Right lobe of liver (tissue), 6 donors: ENCODE measurements around the gene SGO2. TPM values are rescaled to one million over a fixed set of nuclear protein-coding genes. Genes with fewer than 3 reads are reported as not detected.
A peak's percentile ranks its signal among the peaks of the same experiment; 100 is the strongest.

Experiments
- ATAC-seq, 4 donors: fragments of 200-7000 bp; cut with Tn5 transposase; one replicate each; pipeline ENCODE4 v1.9.1; 2020; ENCODE audit warnings: mild to moderate bottlenecking in 4 of 4, moderate library complexity in 4 of 4
- DNase-seq, 3 donors: peaks; one replicate each; pipeline ENCODE4 v3.0.0-alpha.2; 2020
- H3K27ac ChIP-seq, 3 donors: fragments of 200-600 bp; one replicate each; pipeline ENCODE4 v1.8.0; 2022
- H3K27me3 ChIP-seq, 2 donors: fragments of 200-600 bp; one replicate each; pipeline ENCODE4 v1.8.0; 2022
- H3K36me3 ChIP-seq, 4 donors: fragments of 200-600 bp; sonication (generic) in 1 of 4; one replicate each; pipeline versions ENCODE4 v1.5.1 to v1.8.0; 2017 to 2022; ENCODE audit warnings: control low read depth in 1 of 4
- H3K4me1 ChIP-seq, 4 donors: fragments of 200-600 bp; sonication (generic) in 1 of 4; one replicate each; pipeline versions ENCODE4 v1.5.1 to v1.8.0; 2017 to 2022; ENCODE audit warnings: control low read depth in 1 of 4
- H3K4me3 ChIP-seq, 3 donors: fragments of 200-600 bp; one replicate each; pipeline ENCODE4 v1.8.0; 2022
- H3K9me3 ChIP-seq, 4 donors: fragments of 200-600 bp; sonication (generic) in 1 of 4; one replicate each; pipeline versions ENCODE4 v1.5.1 to v1.8.0; 2017 to 2022; ENCODE audit warnings: control low read depth in 1 of 4
- CTCF ChIP-seq, 4 donors: fragments of 200-600 bp in 3 of 4; fragments of 450-650 bp in 1 of 4; IDR thresholded peaks; one replicate each; pipeline versions ENCODE4 v1.5.1 to v1.8.0; 2016 to 2022; ENCODE audit warnings: antibody characterized with exemption in 4 of 4, mild to moderate bottlenecking in 2 of 4
- POLR2A ChIP-seq: fragments of 450-650 bp; IDR thresholded peaks from one replicate; pipeline ENCODE4 v1.6.1; 2017; ENCODE audit warnings: antibody characterized with exemption, mild to moderate bottlenecking
- WGBS: methylation state at CpG from one replicate; pipeline ENCODE4 v1.1.6; 2018; ENCODE audit warnings: low coverage, low lambda C conversion rate; ENCODE audit not compliant: insufficient coverage; ENCODE audit errors: missing lambda C conversion rate; 5-methylcytosine and 5-hydroxymethylcytosine counted together
- intact Hi-C, 2 donors: fragments of 100-400 bp; cut with DNase I; formaldehyde crosslinking; loops; one replicate each; pipeline versions ENCODE4 v1.11.2 to v1.14.1; 2022
- total RNA-seq, 6 experiments: library from RNA; depleted of rRNA in 2 of 6; stranded (reverse); fragments of >200 nt in 2 of 6; fragmentation: NEBNext Ultra II Directional in 3 of 6; extraction: Animal tissue kit (Norgen Biotek cat#: 25700) in 3 of 6; gene quantifications; one replicate each; pipeline versions ENCODE4 v1.1.0 to v1.2.4, GENCODE V29; 2016 to 2023
- donor health status: DM: no; HTN: yes; CAD: no.
- donor health status: DM: no; HTN: no; CAD: no.
- donor health status: DM: no; HTN: no; CAD: no.
- donor health status: DM: no; HTN: yes; CAD: no.
- donor health status: DM: no; HTN: yes; CAD: no.

Gene SGO2
- total RNA-seq, 6 experiments from 2014 or later = 0.37 to 1.8 (median 0.92) TPM

GRCh38 chr2:200509235-200509611 is 16.8 kb upstream of the SGO2 start:
- H3K4me3 ChIP-seq = peak overlapping the region; percentile 58 to 86 (median 83)
- peak overlapping the region; percentile 59 to 80 (median 63) for H3K27ac ChIP-seq
- no peak for TF ChIP-seq CTCF (IDR thresholded peaks at IDR 0.05)
- TF ChIP-seq POLR2A = no peak
- no peaks in the 10 kb centered on the region for H3K4me1 ChIP-seq
- WGBS = 26% methylated on average over 7 of the region's 8 CpGs
- no peaks in the 10 kb centered on the region for H3K27me3 ChIP-seq
- ATAC-seq (peak in 2 of 4 donors; percentile 5 to 6), DNase-seq (no peak)
- no peaks in the 10 kb centered on the region for H3K9me3 ChIP-seq
- H3K36me3 ChIP-seq = no peaks in the 10 kb centered on the region
- intact Hi-C loops = no loop called here

DNA sequence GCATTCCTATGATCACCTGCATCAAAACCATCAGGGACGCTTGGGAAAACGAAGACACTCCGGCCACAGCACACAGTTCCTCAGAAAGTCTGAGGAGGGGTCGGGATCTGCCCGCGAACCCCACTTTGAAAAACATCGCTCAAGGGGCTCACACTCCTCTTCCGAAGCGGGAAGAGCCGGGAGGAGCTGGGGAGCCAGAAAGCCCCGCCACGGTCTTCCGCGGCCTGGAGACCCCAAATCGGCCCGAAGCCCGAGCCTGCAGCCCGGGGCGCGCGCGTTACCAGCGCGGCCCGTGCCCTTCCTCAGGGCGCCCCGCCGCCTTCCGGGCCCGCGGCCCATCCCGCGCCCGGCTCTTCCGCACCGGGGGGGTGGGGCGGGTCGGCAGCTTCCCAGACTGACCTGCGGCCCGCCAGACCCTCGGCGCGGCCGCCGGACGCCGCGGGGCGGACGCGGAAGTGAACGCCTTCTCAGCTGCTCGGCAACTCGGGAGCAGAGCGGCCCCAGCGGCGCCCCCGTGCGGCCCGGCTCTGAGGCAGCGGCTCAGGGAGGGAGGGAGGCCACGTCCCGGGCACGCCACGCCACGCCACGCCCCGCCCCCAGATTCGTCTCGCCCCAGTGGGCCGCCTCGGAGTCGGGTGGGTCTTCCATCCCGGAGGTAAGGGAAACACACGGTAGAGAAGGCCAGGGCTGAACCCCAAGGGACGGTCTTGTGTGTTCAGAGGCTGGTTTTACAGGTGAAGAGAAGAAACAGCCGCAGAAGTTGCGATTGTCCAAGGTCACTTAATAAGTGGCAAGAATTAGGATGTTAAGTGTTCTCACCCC is 16.2 kb upstream of the SGO2 start, which contains the start of gene KCTD18:
TSS of gene KCTD18 (minus strand) at position 457 of the 822 bp plus-strand sequence. CDS start 3,052 bp downstream, outside the sequence.
- peak within 1 kb of the TSS; percentile 59 to 80 (median 63) for H3K27ac ChIP-seq
- H3K27me3 ChIP-seq = no peaks in the 10 kb centered on the region
- peak; percentile 99 to 100 (median 99) for ATAC-seq
- H3K4me1 ChIP-seq = no peaks in the 10 kb centered on the region
- intact Hi-C loops = no loop called here
- H3K9me3 ChIP-seq = no peaks in the 10 kb centered on the region
- peak within 1 kb of the TSS; percentile 58 to 86 (median 83) for H3K4me3 ChIP-seq
- peak; percentile 74 to 88 (median 80) for TF ChIP-seq CTCF (IDR thresholded peaks at IDR 0.05)
- TF ChIP-seq POLR2A = peak; percentile 87
- DNase-seq = peak; percentile 94 to 95 (median 94)
- 2% methylated on average over 6 of the region's 78 CpGs for WGBS
- no peaks in the 10 kb centered on the region for H3K36me3 ChIP-seq

DNA sequence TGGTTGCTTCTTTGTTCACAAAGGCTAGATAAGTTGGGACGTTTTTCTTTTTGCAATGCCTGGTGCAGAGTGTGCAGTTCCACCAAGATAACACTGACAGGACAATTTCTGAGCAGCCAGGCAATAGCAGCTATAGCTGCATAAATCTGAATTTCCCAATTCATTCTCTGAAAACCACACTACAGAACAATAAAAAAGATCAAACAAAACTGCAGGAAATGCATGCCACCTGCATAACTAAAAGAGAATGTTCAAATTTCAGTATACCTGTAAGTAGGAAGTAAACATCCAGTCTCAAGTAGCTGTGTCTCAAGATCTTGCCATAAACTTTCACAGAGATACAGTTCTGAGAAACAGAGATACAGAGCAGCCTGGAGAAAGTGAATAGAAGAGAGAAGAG is 10.9 kb upstream of the SGO2 start:
- no peaks in the 10 kb centered on the region for H3K4me1 ChIP-seq
- DNase-seq (no peak), ATAC-seq (no peak)
- H3K27me3 ChIP-seq = no peaks in the 10 kb centered on the region
- TF ChIP-seq POLR2A = no peak
- TF ChIP-seq CTCF (IDR thresholded peaks at IDR 0.05) = no peak
- no peaks in the 10 kb centered on the region for H3K36me3 ChIP-seq
- WGBS = 24% methylated on average over 1 of the region's 1 CpG
- intact Hi-C loops = no loop called here
- H3K9me3 ChIP-seq = no peaks in the 10 kb centered on the region
- H3K27ac ChIP-seq = no peak overlapping the region
- H3K4me3 ChIP-seq = no peak overlapping the region

DNA sequence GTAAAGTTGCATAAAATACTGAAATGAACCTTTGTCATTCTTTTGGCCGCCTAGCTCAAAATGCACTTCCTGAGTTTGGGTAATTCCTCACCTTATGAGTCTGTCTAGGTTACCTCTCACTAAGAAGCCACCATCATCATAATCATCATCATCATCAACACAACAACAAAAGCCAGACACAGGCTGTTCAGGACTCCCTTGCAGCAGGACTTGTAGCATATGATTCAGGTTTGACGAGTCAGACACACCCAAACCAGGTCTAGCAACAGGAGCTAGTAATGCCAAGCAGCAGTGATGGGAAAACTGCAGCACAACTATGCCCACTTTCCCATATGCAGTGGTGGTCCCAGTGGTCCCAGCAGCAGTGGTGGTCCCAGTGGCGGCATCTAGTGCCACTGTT is 2.8 kb upstream of the SGO2 start:
- Histone ChIP-seq H3K27ac (no peak overlapping the region), H3K27me3 (no peaks in the 10 kb centered on the region), H3K4me3 (no peak overlapping the region), H3K4me1 (peaks cover 0 to 5% (median 2%) of the 10 kb centered on the region in 4 donors), H3K36me3 (no peaks in the 10 kb centered on the region), H3K9me3 (no peaks in the 10 kb centered on the region)
- 77% methylated on average over 2 of the region's 3 CpGs for WGBS
- ATAC-seq (no peak), DNase-seq (no peak)
- intact Hi-C loops = no loop called here
- TF ChIP-seq CTCF (IDR thresholded peaks at IDR 0.05) (no peak), POLR2A (no peak)
